Breast epithelium (tissue), 3 donors: ENCODE results near the gene MCM3AP.

Experiments used
- CTCF ChIP-seq, 3 donors: fragments of 450-650 bp; IDR thresholded peaks; one replicate each; pipeline ENCODE4 v1.5.1; 2016 to 2017; ENCODE audit warnings: antibody characterized with exemption in 3 of 3, mild to moderate bottlenecking in 3 of 3, moderate library complexity in 3 of 3
- POLR2A ChIP-seq: fragments of 450-650 bp; IDR thresholded peaks from one replicate; pipeline ENCODE4 v1.6.1; 2016; ENCODE audit warnings: antibody characterized with exemption, mild to moderate bottlenecking, moderate library complexity
- POLR2AphosphoS5 ChIP-seq, 3 donors: sonication (generic); formaldehyde crosslinking; IDR thresholded peaks; one replicate each; pipeline ENCODE4 v1.6.1; 2017; ENCODE audit warnings: antibody characterized with exemption in 3 of 3

GRCh38 chr21:46196733-46197132, 88.7 kb downstream of the MCM3AP start:
- TF ChIP-seq CTCF (IDR thresholded peaks at IDR 0.05), result no peak
- no peak for TF ChIP-seq POLR2A
- no peak for TF ChIP-seq POLR2AphosphoS5 (IDR thresholded peaks at IDR 0.05)
